OCI-M1 (cell line): ENCODE results near the gene ARAF.

Experiments used
- DNase-seq: peaks from one replicate; lab custom pipeline; 2025; lab: John Stamatoyannopoulos, UW

ARAF gene

GRCh38 chrX:47620303-47620685 is 59.3 kb downstream of the ARAF start:
- DNase-seq: no peak
